HS-27A (cell line): Measurements from ENCODE around the gene ZNF667.

Experiments used
- DNase-seq: peaks from one replicate; pipeline ENCODE4 v3.0.0-alpha.2; 2012; ENCODE audit warnings: low read depth, missing footprints

ZNF667 gene

GRCh38 chr19:56476651-56477428 lies at the start of gene ZNF667:
Gene ZNF667 (minus strand): TSS chr19:56477345. CDS start chr19:56462370, 14,975 bp downstream.
- DNase-seq, result no peak

- no peak for DNase-seq
Measured at GRCh38 chr19:56525214-56525860, 48.2 kb upstream of the ZNF667 start.

DNA sequence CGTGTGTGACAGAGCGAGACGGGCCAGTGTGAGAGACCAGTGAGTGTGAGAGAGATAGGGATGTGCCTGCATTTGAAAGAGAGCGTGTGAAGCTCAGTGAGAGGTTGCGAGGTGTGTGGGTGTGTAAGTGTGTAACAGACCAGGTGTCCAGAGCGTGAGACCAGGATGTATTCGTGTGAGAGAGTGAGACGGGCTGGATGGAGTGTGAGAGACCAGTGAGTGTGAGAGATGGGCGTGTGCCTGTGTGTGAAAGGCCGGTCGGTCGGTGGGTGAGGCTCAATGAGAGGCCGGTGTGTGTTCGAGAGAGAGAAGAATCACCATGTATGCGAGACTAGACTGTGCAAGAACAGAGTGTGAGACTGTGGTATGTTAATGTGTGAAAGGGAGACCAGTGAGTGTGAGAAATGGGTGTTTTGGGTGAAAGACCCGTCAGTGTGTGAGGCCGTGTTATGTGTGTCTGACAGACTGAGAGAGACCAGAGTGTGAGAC lies 31.2 kb upstream of the ZNF667 start:
- no peak for DNase-seq

GRCh38 chr19:56507446-56508289 lies 30.5 kb upstream of the ZNF667 start, which contains the start of gene ZNF471:
Gene ZNF471 (plus strand): TSS chr19:56507855. CDS start chr19:56511572, 3,717 bp downstream.
- peak; percentile 91 for DNase-seq

- peak; percentile 15 for DNase-seq
Measured at GRCh38 chr19:56504581-56504980, 27.4 kb upstream of the ZNF667 start.

- no peak for DNase-seq
Measured at GRCh38 chr19:56491399-56491798, 14.3 kb upstream of the ZNF667 start.

DNA sequence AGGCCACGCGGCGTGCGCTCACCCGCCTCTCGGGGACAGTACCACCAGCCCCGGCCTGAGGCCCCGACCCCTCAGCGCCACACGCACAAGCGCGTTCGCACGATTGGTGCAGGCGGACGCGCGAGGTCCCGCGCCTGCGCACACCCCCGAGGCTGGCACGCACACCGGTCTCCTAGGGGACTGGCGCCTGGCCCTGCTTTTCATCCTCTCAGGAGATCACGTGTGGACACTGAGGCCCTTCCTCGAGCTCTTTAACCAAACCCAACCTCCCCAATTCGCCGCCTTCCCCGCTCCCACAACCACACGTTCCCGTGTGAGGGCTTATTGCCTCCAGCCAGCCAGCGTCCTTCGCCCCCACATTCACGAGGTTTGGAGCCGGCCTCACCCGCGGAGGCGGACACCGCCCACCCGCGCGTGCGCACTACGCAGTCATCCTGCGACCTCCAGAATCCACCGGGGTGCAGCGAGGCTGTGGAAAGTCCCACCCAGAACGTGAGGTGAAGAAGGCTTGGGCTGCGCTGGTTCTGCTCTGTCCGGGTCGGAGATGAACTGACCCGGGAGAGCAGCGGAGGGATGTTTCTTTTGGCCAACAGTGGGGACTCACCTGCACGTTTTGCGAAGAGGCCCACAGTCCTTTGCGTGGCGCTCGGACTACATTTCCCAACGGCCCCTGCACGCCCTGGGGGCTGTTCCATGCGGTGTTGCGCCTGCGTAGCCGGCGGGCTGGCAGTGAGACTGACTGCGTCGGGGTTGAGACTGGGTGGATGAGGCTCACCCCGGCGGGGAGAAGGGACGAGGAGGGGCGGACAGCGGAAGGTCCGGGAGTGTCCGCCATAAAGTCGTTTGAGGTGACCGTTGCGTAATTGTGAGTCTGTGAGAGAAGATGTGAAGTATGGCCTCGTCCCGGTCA lies 539 bp upstream of the ZNF667 start:
- peak; percentile 88 for DNase-seq

DNA sequence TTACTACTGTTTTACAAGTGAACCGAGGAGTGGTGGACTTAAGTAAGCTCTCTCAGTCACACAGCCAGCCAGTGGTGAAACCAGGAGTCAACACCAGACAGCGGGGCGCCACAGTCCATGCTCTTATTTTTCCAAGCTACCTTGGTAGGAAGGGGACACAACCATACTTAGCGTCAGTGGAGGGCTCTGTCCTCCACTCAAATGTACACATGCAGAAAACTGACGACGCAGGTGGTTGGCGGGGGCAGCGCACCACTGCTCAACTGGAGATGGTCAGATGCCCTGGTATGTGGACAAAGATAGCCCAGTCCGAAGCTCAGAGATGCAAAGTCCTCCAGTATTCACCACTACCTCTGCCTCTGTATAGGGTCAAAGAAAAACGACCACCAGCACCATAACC lies 1.1 kb downstream of the ZNF667 start:
- DNase-seq, result no peak

- no peak for DNase-seq
Measured at GRCh38 chr19:56474308-56474707, 2.8 kb downstream of the ZNF667 start.

- DNase-seq, result no peak
Measured at GRCh38 chr19:56441206-56441792, 35.8 kb downstream of the ZNF667 start.

DNA sequence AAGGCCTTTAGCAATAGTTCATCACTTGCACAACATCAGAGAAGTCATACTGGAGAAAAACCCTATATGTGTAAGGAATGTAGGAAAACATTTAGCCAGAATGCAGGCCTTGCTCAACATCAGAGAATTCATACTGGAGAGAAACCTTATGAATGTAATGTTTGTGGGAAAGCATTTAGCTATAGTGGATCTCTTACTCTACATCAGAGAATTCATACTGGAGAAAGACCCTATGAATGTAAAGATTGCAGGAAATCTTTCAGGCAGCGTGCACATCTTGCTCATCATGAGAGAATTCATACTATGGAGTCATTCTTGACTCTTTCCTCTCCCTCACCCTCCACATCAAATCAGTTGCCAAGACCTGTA lies 53.2 kb downstream of the ZNF667 start:
- no peak for DNase-seq

DNA sequence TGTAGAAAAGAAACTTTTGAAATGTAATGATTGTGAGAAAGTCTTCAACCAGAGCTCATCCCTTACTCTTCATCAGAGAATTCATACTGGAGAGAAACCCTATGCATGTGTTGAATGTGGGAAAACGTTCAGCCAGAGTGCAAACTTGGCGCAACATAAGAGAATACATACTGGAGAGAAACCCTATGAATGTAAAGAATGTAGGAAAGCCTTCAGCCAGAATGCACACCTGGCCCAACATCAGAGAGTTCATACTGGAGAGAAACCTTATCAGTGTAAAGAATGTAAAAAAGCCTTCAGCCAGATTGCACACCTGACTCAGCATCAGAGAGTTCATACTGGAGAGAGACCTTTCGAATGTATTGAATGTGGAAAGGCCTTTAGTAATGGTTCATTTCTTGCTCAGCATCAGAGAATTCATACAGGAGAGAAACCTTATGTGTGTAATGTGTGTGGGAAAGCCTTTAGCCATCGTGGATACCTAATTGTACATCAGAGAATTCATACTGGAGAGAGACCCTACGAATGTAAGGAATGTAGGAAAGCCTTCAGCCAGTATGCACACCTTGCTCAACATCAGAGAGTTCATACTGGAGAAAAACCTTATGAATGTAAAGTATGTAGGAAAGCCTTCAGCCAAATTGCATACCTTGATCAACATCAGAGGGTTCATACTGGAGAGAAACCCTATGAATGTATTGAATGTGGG lies 53.7 kb downstream of the ZNF667 start:
- DNase-seq, result no peak

- no peak for DNase-seq
Measured at GRCh38 chr19:56405062-56405461, 72.1 kb downstream of the ZNF667 start.

GRCh38 chr19:56404705-56405056 lies 72.5 kb downstream of the ZNF667 start:
- no peak for DNase-seq

DNA sequence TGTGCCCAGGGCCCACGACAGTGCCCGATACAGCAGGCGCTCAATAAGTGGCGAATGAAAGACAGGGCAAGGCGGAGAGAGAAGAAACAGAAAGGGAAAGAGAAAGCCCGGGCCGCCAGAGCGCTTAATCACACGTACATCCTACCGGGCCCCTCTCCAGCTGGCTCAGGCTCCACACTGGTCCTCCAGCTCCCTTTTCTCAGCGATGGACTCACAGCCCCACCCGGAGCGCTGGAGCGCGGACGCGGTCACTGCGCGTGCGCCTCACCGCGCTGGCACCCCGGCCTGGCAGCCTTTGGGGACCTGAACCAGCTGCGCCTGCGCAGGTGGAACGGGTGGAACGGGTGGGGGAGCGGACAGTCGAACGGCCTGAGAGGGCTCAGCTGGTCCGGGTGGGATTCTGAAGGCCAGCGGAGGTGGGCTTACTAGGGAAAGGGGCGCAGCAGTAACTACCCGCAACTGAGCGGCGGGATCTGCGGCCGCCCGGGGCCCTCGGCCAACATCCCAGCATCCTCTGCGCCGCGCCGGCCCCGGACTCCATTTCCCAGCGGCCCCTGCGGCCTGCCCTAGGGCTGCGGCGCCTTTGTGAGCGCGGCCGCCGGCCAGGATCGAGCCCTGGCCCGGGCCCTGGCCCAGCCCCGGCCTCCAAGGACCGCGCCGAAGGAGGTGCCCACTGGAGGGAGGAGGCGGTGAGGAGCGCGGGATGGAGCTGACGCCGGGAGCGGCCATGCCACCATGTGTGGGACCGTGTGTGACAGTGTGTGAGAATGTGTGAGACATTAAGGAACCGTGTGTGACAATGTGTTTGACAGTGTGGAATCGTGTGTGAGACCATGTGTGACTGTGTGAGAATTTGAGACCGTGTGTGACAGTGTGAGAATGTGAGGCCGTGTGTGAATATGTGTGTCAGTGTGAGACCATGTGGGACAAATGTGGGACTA lies 73.1 kb downstream of the ZNF667 start, which contains the start of gene ZNF583:
TSS of gene ZNF583 (plus strand) at position 569 of the 941 bp plus-strand sequence. CDS start 2,783 bp downstream, outside the sequence.
- peak; percentile 76 for DNase-seq

DNA sequence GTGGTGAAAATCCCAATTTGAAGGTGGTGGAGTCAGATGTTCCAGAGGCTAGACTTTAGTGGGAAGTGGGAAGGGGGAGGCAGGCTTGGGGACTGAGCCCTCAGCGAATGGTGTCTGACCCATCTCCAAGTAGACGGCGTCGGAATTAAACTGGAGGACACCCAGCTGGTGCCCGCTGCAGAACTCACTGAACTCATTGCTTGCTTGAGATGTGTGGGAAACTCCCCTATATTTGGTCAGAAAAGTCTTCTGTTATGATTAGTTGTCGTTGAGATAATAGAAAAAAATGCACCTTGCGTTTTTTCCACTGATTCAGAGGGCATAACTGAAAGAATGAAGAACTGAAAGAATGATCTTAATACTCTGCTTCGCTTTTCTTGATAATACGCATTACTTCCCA lies 73.9 kb downstream of the ZNF667 start:
- no peak for DNase-seq

DNA sequence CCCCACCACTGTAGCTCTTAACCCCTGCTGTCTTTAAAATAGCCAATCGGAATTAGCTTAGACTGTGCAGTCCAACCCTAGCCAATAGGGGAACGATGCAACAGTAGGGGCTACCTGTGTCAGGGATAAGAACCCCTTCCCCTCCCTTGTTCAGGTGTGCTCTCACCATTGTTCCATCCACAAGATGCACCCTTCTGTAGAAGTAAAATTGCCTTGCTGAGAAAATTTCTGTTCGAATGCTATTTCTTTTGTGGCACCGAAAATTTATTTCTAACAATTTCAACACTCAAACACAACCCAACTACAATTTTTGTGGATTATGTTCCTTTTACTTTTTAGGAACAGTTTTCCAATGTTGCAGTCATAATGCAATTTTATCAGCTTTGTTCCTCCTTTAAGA lies 76.7 kb downstream of the ZNF667 start:
- no peak for DNase-seq

DNA sequence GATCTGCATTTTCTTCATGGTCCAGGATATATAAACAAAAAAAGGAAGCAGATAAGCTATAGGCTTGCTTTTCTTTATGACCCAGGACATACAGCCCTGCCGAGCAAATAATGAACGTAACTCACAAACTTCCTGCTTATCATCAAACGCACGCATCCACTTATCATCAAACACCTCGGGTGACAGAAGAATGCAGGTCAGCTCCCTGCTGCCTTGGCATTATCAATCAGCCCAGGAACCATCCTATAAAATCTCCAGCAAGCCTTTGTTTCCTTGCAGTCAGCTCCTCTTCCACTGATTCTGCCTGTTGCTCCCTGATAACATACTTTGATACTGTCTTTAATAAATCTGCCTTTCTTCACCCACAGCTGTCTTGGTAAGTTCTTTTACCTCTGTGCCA lies 78.3 kb downstream of the ZNF667 start:
- no peak for DNase-seq
